Vagina (tissue), 2 donors: Measurements from ENCODE around the gene COL25A1.

ENCODE experiments used
- POLR2A ChIP-seq, 2 donors: fragments of 450-650 bp; IDR thresholded peaks; one replicate each; pipeline ENCODE4 v1.6.1; 2017; ENCODE audit warnings: antibody characterized with exemption in 2 of 2, mild to moderate bottlenecking in 2 of 2, moderate library complexity in 2 of 2
- POLR2AphosphoS5 ChIP-seq, 2 donors: sonication (generic); formaldehyde crosslinking; IDR thresholded peaks; one replicate each; pipeline ENCODE4 v1.9.0; 2017; ENCODE audit warnings: antibody characterized with exemption in 2 of 2, mild to moderate bottlenecking in 2 of 2, low read depth in 1 of 2; ENCODE audit not compliant: insufficient read depth in 1 of 2
- TF ChIP-seq, protein P1 (sequence below), 3 experiments: fragments of 450-650 bp in 2 of 3; fragments of 200-600 bp in 1 of 3; sonication (generic) in 1 of 3; IDR thresholded peaks; one replicate each; pipeline ENCODE4 v1.5.1; 2017 to 2019; ENCODE audit warnings: antibody characterized with exemption in 3 of 3, mild to moderate bottlenecking in 2 of 3, moderate library complexity in 2 of 3

DNA sequence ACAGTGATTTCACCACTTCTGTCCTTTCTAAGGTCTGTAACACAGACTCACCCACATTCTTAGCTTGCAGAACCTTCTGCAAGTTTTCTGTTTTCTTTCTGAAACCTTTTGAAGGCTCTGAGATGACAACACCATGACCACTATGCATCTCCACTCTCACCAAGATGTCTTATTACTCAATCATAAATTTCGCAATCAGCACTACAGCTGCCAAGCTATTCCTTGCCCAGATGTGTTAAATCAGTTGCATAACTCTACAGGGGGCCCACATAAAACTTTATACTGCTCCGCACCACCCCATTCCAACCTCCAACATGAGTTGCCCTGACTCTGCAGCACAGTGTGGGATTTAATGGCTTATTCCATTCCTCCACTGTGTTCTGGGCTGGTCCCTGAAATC, 229.9 kb downstream of the COL25A1 start:
- TF ChIP-seq, protein P1, sequence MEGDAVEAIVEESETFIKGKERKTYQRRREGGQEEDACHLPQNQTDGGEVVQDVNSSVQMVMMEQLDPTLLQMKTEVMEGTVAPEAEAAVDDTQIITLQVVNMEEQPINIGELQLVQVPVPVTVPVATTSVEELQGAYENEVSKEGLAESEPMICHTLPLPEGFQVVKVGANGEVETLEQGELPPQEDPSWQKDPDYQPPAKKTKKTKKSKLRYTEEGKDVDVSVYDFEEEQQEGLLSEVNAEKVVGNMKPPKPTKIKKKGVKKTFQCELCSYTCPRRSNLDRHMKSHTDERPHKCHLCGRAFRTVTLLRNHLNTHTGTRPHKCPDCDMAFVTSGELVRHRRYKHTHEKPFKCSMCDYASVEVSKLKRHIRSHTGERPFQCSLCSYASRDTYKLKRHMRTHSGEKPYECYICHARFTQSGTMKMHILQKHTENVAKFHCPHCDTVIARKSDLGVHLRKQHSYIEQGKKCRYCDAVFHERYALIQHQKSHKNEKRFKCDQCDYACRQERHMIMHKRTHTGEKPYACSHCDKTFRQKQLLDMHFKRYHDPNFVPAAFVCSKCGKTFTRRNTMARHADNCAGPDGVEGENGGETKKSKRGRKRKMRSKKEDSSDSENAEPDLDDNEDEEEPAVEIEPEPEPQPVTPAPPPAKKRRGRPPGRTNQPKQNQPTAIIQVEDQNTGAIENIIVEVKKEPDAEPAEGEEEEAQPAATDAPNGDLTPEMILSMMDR (IDR thresholded peaks at IDR 0.05), result no peak
- TF ChIP-seq POLR2A (IDR thresholded peaks at IDR 0.05) (no peak), POLR2AphosphoS5 (IDR thresholded peaks at IDR 0.05; ENCODE audit: insufficient read depth in 1 of 2, low read depth in 1 of 2) (no peak)
